PC-9 (cell line): ENCODE measurements around the gene NSMCE3. TPM values are rescaled to one million over a fixed set of nuclear protein-coding genes. Genes with fewer than 3 reads are reported as not detected.

ENCODE experiments used
- BruUV-seq: library from RNA; stranded (reverse); fragments of 400-500 nt; replicated peaks from 2 replicates; lab custom pipeline; 2021; lab: Mats Ljungman, UMichigan
- CTCF ChIA-PET: fragments of 300-600 bp; sonication (Branson Sonifier 250); formaldehyde crosslinking; loops from one replicate; lab custom pipeline; 2022; ENCODE audit warnings: antibody characterized with exemption; lab: Charles Lee
- POLR2A ChIA-PET: fragments of 300-600 bp; sonication (Branson Sonifier 250); formaldehyde crosslinking; loops from one replicate; lab custom pipeline; 2022; ENCODE audit warnings: antibody characterized with exemption; ENCODE audit not compliant: unreplicated experiment; lab: Charles Lee
- DNase-seq, 2 experiments: peaks; one replicate each; pipeline versions ENCODE4 v3.0.0 to v3.0.0-alpha.2; 2015 to 2022; ENCODE audit warnings: mixed read lengths in 1 of 2
- H2AFZ ChIP-seq: fragments of 200-600 bp; sonication (generic); 2 replicates; pipeline ENCODE4 v1.8.1; 2017; ENCODE audit warnings: antibody characterized with exemption
- H3F3A ChIP-seq: fragments of 200-600 bp; sonication (generic); 2 replicates; pipeline ENCODE4 v1.8.1; 2017; ENCODE audit warnings: antibody characterized with exemption, mild to moderate bottlenecking, low read depth; ENCODE audit not compliant: insufficient read depth
- H3K27ac ChIP-seq: fragments of 200-600 bp; sonication (generic); 2 replicates; pipeline ENCODE4 v1.6.1; 2016; ENCODE audit warnings: mixed run types
- H3K27me3 ChIP-seq: fragments of 200-600 bp; sonication (generic); 2 replicates; pipeline ENCODE4 v1.6.1; 2016; ENCODE audit warnings: low read depth, mixed run types; ENCODE audit not compliant: insufficient read depth
- H3K36me3 ChIP-seq: fragments of 200-600 bp; sonication (generic); 2 replicates; pipeline ENCODE4 v1.6.1; 2016; ENCODE audit warnings: low read depth, mixed run types
- H3K4me1 ChIP-seq: fragments of 200-600 bp; sonication (generic); replicated peaks from 2 replicates; pipeline ENCODE4 v1.6.1; 2016; ENCODE audit warnings: mixed run types; ENCODE audit not compliant: insufficient read depth
- H3K4me2 ChIP-seq: fragments of 200-600 bp; sonication (generic); 2 replicates; pipeline ENCODE4 v1.6.1; 2017; ENCODE audit warnings: mixed run types
- H3K4me3 ChIP-seq: fragments of 200-600 bp; sonication (generic); 2 replicates; pipeline ENCODE4 v1.6.1; 2016; ENCODE audit warnings: mixed run types
- H3K79me2 ChIP-seq: fragments of 200-600 bp; sonication (generic); 2 replicates; pipeline ENCODE4 v1.6.1; 2017; ENCODE audit warnings: low read depth, mixed run types
- H3K9me2 ChIP-seq: fragments of 200-600 bp; sonication (generic); 2 replicates; pipeline ENCODE4 v1.8.1; 2017; ENCODE audit warnings: mild to moderate bottlenecking; ENCODE audit not compliant: insufficient read depth
- H3K9me3 ChIP-seq: fragments of 200-600 bp; sonication (generic); 2 replicates; pipeline ENCODE4 v1.8.1; 2016; ENCODE audit warnings: low read depth; ENCODE audit not compliant: insufficient read depth
- H4K20me1 ChIP-seq: fragments of 200-600 bp; sonication (generic); 2 replicates; pipeline ENCODE4 v1.8.1; 2017; ENCODE audit not compliant: insufficient read depth
- CTCF ChIP-seq: fragments of 200-600 bp; sonication (generic); conservative IDR thresholded peaks from 2 replicates; pipeline ENCODE4 v1.6.1; 2017; ENCODE audit warnings: mixed run types, antibody characterized with exemption, mild to moderate bottlenecking, moderate library complexity
- EZH2 ChIP-seq: fragments of 200-600 bp; sonication (generic); IDR thresholded peaks from 2 replicates; pipeline ENCODE4 v1.8.0; 2017; ENCODE audit warnings: antibody characterized with exemption, low read depth
- intact Hi-C: fragments of 100-400 bp; cut with micrococcal nuclease; formaldehyde crosslinking; loops from one replicate; pipeline ENCODE4 v1.10.0; 2022; ENCODE audit not compliant: unreplicated experiment
- total RNA-seq: library from RNA; stranded (reverse); gene quantifications from 2 replicates; pipeline ENCODE4 v1.2.3, GENCODE V29; 2021

Gene NSMCE3
- total RNA-seq, 1 experiment from 2014 or later, result 4.0 TPM

- ChIA-PET CTCF (no interaction called here), POLR2A (no interaction called here)
- H3K27ac ChIP-seq, result no peak overlapping the region
Observed at GRCh38 chr15:29270169-29270955, 740 bp upstream of the NSMCE3 start.

GRCh38 chr15:29268706-29269484 lies 727 bp downstream of the NSMCE3 start:
- TF ChIP-seq EZH2 (no peak), CTCF (no peak)
- DNase-seq, result no peak
- Histone ChIP-seq H3K79me2 (no peaks in the 10 kb centered on the region), H3K36me3 (no peaks in the 10 kb centered on the region), H3K27ac (no peak overlapping the region), H3F3A (no peaks in the 10 kb centered on the region), H3K4me3 (peak overlapping the region; percentile 65; the same call in 1 of the 2 replicates), H4K20me1 (no peaks in the 10 kb centered on the region), H3K4me1 (no peaks in the 10 kb centered on the region; the same call in 1 of the 2 replicates), H3K4me2 (peak overlapping the region; percentile 90), H3K9me3 (no peaks in the 10 kb centered on the region), H2AFZ (peak overlapping the region; percentile 89), H3K27me3 (no peaks in the 10 kb centered on the region), H3K9me2 (no peaks in the 10 kb centered on the region)
- intact Hi-C loops, result no loop called here
- ChIA-PET POLR2A (no interaction called here), CTCF (no interaction called here)
- BruUV-seq, result TSS peak; percentile 84

More at GRCh38 chr15:29270169-29270955, 740 bp upstream of the NSMCE3 start:
- Histone ChIP-seq H2AFZ (peak overlapping the region; percentile 89), H3K36me3 (no peaks in the 10 kb centered on the region), H3K9me3 (no peaks in the 10 kb centered on the region), H4K20me1 (no peaks in the 10 kb centered on the region), H3K4me1 (no peaks in the 10 kb centered on the region; the same call in 1 of the 2 replicates), H3K4me2 (peak overlapping the region; percentile 90), H3F3A (no peaks in the 10 kb centered on the region), H3K4me3 (peak overlapping the region; percentile 65), H3K79me2 (no peaks in the 10 kb centered on the region), H3K27me3 (no peaks in the 10 kb centered on the region; the same call in 1 of the 2 replicates), H3K9me2 (no peaks in the 10 kb centered on the region)
- DNase-seq, result no peak
- TF ChIP-seq CTCF, result no peak
- no peak for TF ChIP-seq EZH2
- intact Hi-C loops, result no loop called here
- BruUV-seq, result no TSS peak

GRCh38 chr15:29266052-29266582 lies 3.5 kb downstream of the NSMCE3 start:
- no peaks in the 10 kb centered on the region for H4K20me1 ChIP-seq
- CTCF ChIA-PET, result no interaction called here
- DNase-seq, result no peak
- TF ChIP-seq CTCF (no peak), EZH2 (no peak)
- H3K27ac ChIP-seq, result no peak overlapping the region
- no peaks in the 10 kb centered on the region for H3K79me2 ChIP-seq
- H3K36me3 ChIP-seq, result no peaks in the 10 kb centered on the region
- POLR2A ChIA-PET, result no interaction called here
- H3K4me2 ChIP-seq, result no peak overlapping the region
- H3K9me3 ChIP-seq, result no peaks in the 10 kb centered on the region
- intact Hi-C loops, result no loop called here
- H3K27me3 ChIP-seq, result no peaks in the 10 kb centered on the region
- no peak overlapping the region for H2AFZ ChIP-seq
- no peaks in the 10 kb centered on the region for H3K9me2 ChIP-seq
- no peak overlapping the region for H3K4me3 ChIP-seq
- no peaks in the 10 kb centered on the region; the same call in 1 of the 2 replicates for H3K4me1 ChIP-seq
- BruUV-seq, result no TSS peak
- H3F3A ChIP-seq, result no peaks in the 10 kb centered on the region
